Epithelial cell of prostate (primary cell): ENCODE data around the gene GLRX5.
A peak's percentile ranks its signal among the peaks of the same experiment; 100 is the strongest.

Experiments used
- DNase-seq: peaks from one replicate; pipeline ENCODE4 v3.0.0-alpha.2; 2011; ENCODE audit warnings: low read depth, low spot score
- H3K27ac ChIP-seq: fragments of 450-650 bp; 2 replicates; pipeline ENCODE4 v1.5.1; 2017; ENCODE audit warnings: mild to moderate bottlenecking

GLRX5 gene

DNA sequence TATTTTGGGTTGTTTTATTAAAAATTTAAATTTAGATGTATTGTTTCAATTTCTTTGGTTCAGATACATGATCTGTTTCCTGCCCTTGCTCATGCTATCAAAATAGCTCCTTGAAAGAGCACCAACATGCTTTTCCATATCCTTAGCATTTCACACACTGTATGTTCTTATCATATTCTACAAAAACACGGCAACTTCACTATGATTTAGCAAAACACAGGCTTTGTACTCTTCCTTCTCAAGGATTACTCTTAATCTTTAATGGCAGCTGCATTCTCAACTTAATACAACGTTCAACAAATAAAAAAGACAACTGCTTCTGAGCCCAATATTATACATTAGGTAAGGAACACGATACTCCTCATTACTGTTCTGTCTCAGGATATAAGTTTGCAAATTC is 2.9 kb upstream of the GLRX5 start:
- H3K27ac ChIP-seq, result peak overlapping the region; percentile 86
- no peak for DNase-seq

DNA sequence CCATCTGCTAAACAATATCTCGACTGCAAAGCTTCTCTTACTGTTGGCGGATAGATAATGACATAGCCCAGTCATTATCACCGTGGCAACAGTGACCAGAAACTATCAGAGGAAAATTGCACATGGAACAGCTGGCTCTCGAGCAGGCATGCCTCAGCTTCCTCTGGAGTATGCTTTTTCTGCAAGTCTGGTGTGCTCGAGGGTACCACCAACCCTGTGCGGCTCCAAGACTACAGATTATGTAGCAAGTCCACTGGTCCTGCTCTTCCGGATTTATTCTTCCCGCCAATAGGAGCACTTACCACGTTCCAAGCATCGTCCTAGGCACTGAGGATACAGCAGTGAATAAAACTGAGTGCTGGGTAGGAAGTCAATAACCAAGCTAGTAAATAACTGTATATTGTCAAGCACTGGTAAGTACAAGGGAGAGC is 1.4 kb upstream of the GLRX5 start:
- peak overlapping the region; percentile 86 for H3K27ac ChIP-seq
- no peak for DNase-seq

DNA sequence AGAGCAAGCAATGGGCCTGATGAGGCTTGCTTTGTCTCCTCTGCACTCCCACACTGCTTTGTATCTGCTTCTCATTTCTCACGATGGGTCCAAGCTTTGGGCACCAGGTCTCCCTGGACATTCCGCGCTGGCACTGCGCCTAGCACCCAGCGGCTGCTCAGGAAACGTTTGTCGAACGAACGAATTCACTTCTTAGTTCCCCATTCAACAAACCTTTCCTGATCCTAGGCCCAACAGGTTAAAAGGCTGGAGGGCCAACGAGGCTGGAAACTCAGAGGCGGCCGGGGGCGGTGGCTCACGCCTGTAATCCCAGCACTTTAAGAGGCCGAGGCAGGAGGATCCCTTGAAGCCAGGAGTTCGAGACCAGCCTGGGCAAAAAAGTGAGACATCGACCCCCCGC is 1.0 kb upstream of the GLRX5 start:
- DNase-seq, result no peak
- peak overlapping the region; percentile 86 for H3K27ac ChIP-seq

DNA sequence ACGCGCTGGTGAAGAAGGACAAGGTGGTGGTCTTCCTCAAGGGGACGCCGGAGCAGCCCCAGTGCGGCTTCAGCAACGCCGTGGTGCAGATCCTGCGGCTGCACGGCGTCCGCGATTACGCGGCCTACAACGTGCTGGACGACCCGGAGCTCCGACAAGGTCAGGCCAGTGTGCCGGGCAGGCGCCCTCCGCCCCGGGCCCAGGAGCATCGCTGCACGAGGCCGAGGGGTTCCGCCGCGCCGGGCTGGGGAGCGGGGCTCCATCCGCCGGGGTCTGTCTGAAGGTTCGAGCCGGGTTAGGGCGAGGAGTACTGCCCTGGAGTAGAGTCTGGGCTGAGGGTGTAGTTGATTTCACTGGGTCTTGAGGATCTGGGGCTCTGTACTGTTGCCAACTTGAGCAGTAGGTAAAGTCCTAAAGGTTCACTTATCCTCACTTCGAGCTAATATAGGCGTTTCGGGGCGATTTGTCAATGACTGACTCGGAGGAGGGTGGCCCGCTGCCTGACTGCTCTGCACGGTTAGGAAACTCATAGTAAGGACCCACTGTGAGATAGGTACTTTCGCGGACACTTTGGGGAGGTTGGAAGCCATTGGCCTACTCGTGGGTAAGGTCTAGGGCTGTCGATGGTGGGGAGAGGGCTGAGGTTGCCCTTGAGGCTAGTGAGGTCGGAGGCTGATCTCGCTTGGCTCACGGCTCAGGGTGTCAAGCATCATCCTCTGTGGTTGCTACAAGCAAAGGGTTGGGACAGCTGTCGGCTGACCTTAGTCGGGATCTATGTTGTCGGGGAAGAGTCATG is 574 bp downstream of the GLRX5 start:
- peak overlapping the region; percentile 86 for H3K27ac ChIP-seq
- DNase-seq, result no peak

DNA sequence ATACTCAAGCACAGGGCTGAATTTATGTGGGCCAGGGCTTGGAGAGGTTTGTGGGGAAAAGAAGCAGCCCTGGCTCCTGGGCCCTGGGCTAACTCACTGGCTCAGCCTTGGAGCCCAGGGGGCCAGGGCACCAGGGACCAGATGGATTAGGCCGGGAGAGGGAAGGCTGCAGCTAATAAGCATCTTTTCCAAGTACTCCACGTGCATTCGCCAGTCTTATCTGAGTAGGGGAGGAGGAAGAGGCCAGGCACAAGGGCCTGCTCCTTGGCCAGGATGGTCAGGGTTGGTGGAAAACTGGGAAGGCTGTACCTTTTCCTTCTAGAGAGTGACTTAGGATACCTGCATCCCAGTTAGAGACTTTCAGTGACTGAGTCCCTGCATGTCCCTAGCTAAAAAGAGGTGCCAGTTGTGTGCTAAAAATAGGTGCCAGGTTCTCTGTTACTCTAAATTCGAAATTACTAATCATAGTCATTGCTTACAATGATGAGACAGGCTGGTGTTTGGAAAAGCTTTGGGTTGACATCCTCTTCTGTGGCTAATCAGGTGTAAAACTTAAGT is 1.3 kb downstream of the GLRX5 start:
- no peak for DNase-seq
- H3K27ac ChIP-seq, result no peak overlapping the region

DNA sequence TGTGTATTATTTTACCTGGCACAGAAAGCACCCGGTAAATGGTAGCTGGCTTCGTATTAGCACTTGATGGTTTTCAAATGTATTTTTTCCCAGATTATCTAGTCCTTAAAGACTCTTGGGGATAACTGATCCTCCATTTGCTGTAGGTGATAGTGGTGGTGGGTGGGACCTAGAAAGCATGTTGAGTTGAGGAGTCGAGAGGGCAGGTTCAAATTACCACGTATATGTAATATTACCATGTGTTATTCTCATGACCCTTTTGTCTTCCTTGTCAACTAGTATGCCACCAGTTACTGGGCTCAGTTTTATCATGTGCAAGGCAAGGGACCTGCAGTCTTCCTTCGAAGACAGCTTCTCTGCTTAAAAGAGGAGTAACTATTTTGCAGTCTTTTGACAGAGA is 1.8 kb downstream of the GLRX5 start:
- no peak for DNase-seq
- H3K27ac ChIP-seq, result no peak overlapping the region

DNA sequence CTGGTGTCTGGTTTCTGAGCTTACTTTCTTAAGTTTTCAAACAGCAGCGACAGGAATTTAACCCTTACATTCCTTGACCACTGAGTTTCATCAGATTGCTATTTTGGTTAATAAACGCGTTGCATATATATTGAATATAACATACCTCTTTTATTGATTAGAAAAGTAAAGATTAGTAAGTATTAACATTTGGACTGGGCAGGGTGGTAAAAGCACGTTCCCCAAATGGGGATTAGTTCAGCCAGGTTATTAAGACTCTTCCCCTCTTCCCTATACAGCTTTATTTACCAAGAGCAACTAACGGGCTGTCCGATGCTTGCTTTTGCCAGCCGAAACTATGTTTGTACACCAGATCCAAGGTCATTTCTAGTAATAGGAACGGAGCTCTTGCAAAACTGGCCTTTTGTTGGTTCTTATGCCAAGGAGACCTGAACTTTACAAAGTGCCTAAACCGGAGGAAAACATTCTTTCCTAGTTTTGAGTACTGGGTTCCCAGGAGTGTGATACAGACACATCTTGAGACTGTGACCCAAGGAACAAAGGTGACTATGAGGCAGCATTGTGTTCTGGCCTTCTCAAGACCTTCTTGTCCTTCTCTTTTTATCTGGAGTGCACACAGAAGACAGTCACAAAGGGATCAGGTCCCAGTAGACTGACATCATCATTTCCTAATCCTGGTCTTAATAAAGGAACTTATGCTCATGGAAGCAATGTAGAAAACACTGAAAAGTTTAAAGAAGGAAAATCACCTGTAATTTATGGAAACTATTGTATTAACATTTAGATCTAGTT is 2.6 kb downstream of the GLRX5 start:
- no peak for DNase-seq
- H3K27ac ChIP-seq, result no peak overlapping the region

DNA sequence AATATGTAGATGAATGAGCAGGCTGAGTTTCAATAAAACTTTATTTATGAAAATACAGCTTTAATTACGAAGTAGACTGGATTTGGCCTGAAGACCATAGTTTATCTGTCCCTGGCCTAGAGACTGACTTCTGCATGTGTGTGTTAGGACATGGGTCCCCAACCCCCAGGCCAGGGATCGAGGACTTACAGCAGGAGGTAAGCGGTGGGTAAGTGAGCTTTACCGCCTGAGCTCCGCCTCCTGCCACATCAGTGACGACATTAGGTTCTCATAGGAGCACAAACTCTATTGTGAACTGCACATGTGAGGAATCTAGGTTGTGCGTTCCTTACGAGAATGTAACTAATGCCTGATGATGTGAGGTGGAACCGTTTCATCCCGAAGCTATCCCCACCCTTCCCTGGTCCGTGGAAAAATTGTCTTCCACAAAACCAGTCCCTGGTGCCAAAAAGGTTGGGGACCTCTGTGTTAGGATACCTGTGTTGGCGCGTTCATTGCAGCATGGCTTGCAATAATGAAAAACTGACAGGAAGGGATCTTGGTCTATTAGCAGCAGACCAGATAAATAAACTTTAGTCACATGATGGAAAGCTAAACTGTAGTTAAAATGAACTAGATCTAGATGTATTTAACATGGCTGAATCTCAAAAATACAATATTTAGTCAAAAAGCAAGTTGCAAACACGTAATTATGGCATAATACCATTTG is 4.1 kb downstream of the GLRX5 start:
- no peak overlapping the region for H3K27ac ChIP-seq
- DNase-seq, result no peak

DNA sequence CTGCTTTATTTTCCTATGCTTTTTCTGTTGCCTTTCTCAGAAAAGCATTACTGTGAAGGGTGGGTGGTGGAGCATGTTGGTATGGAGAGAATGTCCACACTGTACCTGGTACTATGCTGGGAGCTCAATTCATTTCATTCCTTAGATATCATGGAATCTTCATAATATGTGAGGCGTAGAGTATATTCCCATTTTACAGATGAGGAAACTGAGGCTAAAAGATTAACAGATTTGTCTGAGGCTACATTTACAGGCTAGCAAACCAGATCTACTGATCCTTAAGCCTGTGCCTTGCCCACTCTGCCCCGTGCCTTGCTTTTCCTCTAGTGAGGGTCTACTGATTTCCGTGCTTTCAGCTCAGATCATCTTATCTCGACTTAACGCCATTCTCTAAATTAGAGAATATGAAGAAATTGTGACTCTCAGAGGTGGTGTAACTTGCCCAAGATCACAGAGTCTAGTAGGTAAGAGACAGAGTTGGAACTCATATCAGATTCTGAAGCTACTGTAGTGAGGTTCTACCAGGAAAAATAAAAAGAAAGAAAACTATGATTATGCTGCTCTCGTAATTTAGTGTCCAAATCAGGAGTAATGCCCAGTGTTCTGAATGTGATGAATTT is 5.5 kb downstream of the GLRX5 start:
- no peak for DNase-seq
- no peak overlapping the region for H3K27ac ChIP-seq

DNA sequence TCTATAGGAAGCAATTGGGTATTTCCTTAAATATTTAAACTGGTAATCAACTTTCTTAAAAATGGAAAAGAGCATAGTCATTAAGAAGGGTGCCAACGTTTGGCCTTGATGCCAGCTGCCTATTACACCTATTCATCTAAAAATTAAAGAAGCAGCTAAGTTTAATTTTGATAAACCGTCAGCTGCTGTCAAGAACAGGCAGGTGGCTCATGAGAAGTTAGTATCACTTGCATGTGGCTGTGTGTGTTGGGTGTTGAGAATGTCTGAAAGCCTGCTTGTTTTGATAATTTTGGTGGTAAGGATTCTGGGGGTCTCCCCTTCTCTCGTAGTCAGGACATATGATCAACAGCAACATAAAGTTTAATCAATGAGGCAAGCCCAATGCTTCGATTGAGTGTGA is 6.5 kb downstream of the GLRX5 start:
- H3K27ac ChIP-seq, result no peak overlapping the region
- no peak for DNase-seq

DNA sequence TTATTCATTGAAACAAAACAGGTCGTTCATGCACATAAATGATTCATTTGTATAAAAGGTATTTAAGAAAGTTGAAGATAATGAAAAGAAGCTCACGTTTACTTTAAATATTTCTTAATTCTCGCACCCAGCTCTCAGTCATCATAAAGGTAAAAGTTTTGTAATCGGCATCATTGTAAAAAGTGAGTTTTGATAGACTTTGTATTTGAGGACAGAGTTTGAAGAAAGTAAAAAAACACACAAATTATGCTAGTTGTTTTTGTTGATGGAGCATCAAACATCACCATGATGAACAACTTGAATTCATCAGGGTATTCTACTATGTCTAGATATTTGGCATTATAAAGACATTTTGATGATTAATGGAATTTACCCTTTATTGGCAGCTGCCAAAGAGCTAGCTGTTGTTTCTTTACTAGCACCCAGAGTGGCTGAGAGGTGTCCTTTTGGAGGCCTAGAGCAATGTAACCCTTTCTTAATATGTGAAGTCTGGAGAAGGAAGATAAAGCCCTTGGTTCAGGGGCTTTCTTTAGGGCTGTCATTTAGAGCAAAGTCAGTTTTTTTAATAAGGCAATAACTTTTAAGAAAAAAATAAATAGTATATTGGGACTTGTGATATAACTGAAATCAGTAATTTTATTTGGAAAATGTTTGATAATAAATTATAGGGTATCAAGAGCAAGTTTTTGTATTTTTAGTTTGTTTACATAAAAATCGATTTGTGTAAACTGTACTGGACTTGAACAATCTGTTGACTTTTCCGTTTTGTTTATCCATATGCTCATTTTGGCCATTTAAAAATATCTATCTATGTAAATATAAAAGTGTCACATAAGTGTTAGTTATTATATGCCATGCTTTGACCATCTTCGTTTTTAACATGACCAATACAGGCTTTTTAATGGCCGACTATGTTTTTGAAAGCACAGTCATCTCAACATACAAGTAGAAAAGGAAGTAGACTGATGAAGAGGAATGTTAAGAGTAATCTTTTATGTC is 7.4 kb downstream of the GLRX5 start:
- no peak for DNase-seq
- no peak overlapping the region for H3K27ac ChIP-seq

DNA sequence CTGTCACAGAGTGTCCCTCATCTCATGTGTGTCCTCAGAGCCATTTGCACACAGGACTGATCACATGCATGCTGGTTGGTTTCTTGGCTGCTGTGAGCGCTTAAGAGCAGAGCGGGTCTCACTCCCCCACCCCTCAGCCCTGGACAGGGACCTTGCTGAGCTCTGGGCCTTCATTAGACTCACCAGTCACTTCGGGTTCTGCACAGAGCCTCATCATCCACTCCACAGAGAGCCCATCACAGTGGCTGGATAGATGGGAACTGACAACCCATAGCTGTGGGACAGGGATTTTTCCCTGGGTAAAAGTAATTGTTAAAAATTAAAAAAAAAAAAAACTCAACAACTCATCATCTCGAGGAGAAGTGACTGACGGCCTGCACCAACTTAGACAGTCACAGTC is 8.2 kb downstream of the GLRX5 start:
- no peak overlapping the region for H3K27ac ChIP-seq
- no peak for DNase-seq

DNA sequence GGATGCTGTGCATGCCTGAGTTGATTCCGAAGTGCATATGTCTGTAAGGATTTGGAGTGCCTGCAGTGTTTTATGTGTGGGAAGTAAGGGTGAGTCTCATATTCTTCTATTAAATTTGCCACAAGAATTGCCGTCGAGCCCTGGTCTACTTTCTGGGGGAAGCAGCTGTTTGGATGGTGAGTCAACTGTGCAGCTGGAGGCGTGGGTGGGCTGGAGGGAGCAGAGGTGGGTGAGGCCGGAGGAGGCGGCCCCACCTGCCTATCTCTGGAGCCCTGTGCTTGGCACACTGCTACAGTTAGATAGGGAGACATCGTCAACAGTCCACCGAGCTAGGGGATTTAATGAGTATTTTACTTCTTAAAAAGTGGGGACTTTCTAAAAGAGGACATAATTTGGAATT is 9.7 kb downstream of the GLRX5 start:
- no peak for DNase-seq
- H3K27ac ChIP-seq, result no peak overlapping the region

DNA sequence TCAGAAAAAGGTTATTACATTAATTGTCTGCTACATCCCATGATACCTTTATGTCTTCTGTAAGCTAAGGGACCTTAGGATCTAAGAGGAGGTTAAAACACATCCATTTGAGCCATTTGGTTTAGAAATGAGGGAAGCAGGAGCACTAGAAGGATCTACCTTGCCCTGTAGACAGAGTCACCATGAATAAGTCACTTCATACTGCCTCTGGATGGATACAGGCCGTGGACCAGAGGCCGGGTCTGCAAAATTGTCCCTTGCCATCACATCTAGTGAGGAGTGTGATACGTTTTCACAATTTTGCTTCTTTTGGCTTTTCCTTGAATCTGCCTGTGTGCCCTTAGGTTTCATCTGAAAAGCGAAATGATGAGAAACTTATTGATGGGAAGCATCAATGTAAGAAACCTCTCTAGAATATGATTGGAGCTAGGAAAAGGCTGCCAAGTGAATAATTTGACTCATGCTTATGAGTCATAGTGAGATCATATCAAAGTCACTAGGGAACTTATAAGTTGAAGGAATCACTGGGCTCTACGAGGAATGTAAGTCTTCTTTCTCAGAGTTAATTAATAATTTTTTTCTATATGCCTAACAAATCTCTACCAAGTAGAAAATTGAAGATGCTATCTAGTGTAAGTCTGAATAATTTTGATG is 10.8 kb downstream of the GLRX5 start:
- no peak overlapping the region for H3K27ac ChIP-seq
- DNase-seq, result peak; percentile 53

DNA sequence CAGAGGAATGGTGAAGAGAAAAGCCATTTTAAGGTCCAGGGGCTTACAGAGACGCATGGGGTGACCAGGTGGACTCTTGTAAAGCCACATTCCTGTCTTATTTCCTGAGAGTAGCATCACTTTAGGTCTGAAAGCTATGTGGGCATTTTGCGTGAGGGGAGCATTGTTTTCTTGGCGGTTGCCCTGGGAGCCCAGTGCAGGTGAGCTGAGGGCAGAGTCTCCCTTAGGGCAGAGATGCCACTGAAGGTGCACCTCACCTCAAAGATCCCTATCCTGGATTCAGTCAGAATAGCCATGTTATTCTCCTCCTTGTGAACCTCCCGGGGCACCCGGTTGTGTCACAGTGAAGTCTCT is 12.4 kb downstream of the GLRX5 start:
- H3K27ac ChIP-seq, result no peak overlapping the region
- no peak for DNase-seq

DNA sequence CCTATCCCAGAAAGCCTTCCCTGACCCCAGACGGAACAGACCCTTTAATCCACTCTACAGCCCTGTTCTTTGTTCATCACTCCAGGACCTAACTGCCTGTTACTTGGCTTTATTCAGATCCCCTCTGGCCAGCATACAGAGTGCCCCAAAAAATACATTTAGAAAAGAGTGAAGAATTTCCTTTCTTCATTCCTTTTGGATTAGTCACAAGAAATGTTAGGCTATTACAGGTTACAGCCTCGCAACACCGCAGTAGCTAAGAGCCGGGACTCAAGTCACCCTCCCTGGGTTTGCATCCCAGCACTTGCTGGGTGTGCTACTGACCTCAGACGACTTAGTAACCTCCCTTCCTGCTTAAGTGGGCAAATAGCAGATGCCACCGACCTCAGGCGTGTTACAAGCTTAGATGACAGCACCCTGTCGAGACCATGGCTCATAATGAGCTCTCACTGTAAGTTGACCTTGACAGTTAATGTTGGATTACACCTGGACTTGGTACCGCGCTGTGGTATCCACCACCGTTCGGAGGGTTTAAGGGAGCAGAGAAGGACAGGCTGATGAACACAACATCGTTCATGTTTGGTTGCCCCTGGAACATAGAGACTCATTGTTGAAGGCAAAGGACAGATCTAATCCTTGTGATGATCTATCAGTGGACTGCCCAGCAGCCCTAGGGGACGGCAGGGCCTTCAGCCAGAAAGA is 12.9 kb downstream of the GLRX5 start:
- DNase-seq, result no peak
- no peak overlapping the region for H3K27ac ChIP-seq

DNA sequence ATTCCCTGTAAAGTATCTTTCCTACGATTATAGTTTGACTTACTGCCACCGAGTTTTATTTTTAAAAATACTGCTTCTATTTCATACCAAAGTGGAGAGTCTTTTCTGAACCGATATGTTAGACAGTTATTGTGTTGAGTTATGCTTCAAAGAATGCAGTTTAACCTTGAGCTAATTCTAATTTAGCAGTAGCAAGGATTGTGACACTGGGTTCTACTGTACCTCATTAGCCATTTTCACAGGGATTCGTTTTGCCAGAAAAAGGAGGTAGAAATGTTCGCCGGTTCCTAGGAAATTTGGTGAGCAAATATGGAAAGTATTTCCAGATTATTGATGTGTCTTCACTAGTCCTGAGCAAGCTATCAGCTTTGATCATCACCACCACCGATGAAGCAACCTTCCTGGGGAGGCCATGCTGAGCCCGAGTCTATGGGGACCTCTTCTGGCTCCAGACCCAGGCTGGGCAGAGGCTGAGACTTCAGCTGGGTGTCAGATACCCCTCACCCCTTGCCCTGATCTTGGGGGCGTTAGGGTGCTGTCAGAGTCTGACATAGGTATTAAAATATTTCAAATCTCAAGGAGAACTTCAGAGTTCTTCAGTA is 13.6 kb downstream of the GLRX5 start:
- DNase-seq, result no peak

More for the DNA sequence above, 13.6 kb downstream of the GLRX5 start:
- H3K27ac ChIP-seq, result no peak overlapping the region
